ENCODE data around the gene LIPC. TPM values are rescaled to one million over a fixed set of nuclear protein-coding genes. Genes with fewer than 3 reads are reported as not detected.

The LIPC gene
- total RNA-seq, 1 donor from 2014 or later: not detected

DNA sequence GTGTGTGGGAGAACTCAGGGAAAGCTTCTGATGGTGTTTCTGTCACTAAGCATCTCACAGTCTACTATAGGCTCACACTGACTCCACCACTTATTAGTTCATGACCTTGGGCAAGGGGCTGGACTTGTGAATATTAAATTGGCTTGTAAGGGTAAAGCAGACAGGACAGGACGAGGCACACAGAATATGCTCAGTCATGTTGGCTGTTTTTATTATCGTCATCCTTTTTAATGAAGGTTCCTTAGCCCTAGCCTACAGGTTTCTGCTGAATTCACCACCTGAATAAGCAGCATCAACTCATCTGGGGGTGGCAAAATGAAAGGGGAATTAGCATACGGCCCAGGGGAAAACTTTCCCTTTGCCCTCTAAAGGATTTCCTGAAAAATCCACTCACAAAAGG is 39.6 kb upstream of the LIPC start:
- Mint-ChIP-seq H3K4me1 (ENCODE audit: unreplicated experiment) (peaks cover 19% of the 10 kb centered on the region), H3K27ac (ENCODE audit: unreplicated experiment) (no peak overlapping the region), H3K36me3 (ENCODE audit: unreplicated experiment) (no peaks in the 10 kb centered on the region), H3K9me3 (ENCODE audit: unreplicated experiment) (no peaks in the 10 kb centered on the region), H3K4me3 (ENCODE audit: unreplicated experiment) (no peak overlapping the region), H3K27me3 (ENCODE audit: unreplicated experiment) (peaks cover 15% of the 10 kb centered on the region)
- TF ChIP-seq, protein P1, sequence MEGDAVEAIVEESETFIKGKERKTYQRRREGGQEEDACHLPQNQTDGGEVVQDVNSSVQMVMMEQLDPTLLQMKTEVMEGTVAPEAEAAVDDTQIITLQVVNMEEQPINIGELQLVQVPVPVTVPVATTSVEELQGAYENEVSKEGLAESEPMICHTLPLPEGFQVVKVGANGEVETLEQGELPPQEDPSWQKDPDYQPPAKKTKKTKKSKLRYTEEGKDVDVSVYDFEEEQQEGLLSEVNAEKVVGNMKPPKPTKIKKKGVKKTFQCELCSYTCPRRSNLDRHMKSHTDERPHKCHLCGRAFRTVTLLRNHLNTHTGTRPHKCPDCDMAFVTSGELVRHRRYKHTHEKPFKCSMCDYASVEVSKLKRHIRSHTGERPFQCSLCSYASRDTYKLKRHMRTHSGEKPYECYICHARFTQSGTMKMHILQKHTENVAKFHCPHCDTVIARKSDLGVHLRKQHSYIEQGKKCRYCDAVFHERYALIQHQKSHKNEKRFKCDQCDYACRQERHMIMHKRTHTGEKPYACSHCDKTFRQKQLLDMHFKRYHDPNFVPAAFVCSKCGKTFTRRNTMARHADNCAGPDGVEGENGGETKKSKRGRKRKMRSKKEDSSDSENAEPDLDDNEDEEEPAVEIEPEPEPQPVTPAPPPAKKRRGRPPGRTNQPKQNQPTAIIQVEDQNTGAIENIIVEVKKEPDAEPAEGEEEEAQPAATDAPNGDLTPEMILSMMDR (IDR thresholded peaks at IDR 0.05): no peak
- DNase-seq (ENCODE audit: extremely low spot score, unreplicated experiment): no peak

DNA sequence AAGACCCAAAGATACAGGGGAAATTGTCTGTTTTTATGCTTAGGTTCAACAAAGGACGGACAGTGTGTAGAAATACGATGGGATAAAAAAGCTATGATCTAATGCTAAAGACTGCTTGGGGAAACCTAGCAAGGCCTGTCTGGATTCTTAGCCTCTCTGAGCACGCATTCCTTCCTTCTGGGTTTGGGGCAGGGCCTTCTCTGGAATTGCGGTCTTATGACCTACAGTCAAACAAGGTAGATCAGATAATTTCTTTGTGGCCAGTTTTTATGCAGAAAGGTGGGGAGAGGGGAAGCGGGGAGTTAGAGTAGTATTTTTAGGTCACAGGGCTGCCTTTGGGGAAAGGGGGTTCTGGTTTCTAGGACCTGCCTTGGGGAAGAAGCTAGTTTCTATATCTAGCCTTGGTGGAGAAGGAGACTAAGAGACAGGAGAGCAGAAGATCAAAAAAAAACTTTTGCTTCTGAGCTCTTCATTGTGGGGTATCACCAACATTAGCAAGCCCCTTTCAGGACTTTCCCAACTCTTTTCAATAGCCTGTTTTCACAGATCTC is 39.1 kb upstream of the LIPC start:
- Mint-ChIP-seq H3K4me1 (ENCODE audit: unreplicated experiment) (peaks cover 19% of the 10 kb centered on the region), H3K36me3 (ENCODE audit: unreplicated experiment) (no peaks in the 10 kb centered on the region), H3K9me3 (ENCODE audit: unreplicated experiment) (no peaks in the 10 kb centered on the region), H3K27me3 (ENCODE audit: unreplicated experiment) (peaks cover 20% of the 10 kb centered on the region), H3K4me3 (ENCODE audit: unreplicated experiment) (no peak overlapping the region), H3K27ac (ENCODE audit: unreplicated experiment) (no peak overlapping the region)
- DNase-seq (ENCODE audit: extremely low spot score, unreplicated experiment): no peak
- TF ChIP-seq, protein P1 (IDR thresholded peaks at IDR 0.05): no peak

DNA sequence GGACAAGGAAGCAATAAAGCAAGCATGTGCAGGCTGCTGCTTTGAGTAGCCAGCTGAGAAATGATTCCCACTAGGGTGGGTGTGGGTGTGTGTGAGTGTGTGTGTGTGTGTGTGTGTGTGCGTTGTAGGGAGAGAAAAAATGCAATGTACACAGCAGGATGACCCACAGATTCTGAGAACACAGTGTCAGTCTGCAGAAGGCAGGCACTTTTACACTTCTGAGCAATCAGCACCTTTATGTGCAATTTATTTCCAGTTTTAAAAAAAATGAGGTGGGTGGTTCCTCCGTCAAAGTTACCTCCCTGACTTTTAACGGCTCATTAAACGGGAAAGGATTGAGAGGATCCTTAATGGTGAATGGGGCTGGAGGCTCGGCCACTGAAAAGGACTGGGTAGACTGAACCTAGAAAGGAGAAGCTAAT is 38.5 kb upstream of the LIPC start:
- DNase-seq (ENCODE audit: extremely low spot score, unreplicated experiment): no peak
- H3K9me3 Mint-ChIP-seq (ENCODE audit: unreplicated experiment): no peaks in the 10 kb centered on the region

DNA sequence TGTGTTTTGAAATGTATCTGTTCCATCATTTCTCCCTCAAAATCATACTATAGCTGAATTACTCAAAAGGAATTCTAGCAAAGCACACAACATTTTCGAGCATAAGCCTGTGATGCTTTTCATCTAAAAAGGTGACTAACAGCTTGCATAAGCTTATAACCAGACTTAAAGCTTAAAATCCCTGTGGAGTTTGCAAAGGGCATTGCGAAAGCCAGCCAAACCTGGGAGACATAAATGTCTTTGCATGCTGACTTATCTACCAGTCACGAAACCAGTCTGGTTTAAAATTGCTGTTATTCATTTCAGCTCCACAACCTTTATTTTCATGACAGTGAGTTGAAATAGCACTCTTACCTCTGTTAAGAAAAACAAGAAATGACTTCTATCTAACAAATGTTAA is 35.6 kb upstream of the LIPC start:
- no peak for DNase-seq (ENCODE audit: extremely low spot score, unreplicated experiment)
- Mint-ChIP-seq H3K27me3 (ENCODE audit: unreplicated experiment) (peaks cover 25% of the 10 kb centered on the region), H3K27ac (ENCODE audit: unreplicated experiment) (no peak overlapping the region), H3K4me1 (ENCODE audit: unreplicated experiment) (peaks cover 14% of the 10 kb centered on the region), H3K36me3 (ENCODE audit: unreplicated experiment) (no peaks in the 10 kb centered on the region), H3K9me3 (ENCODE audit: unreplicated experiment) (no peaks in the 10 kb centered on the region), H3K4me3 (ENCODE audit: unreplicated experiment) (no peak overlapping the region)
- TF ChIP-seq, protein P1 (IDR thresholded peaks at IDR 0.05): no peak

More for the DNA sequence above, 38.5 kb upstream of the LIPC start:
- H3K4me1 Mint-ChIP-seq (ENCODE audit: unreplicated experiment): peaks cover 19% of the 10 kb centered on the region
- peaks cover 23% of the 10 kb centered on the region for H3K27me3 Mint-ChIP-seq (ENCODE audit: unreplicated experiment)
- TF ChIP-seq, protein P1 (IDR thresholded peaks at IDR 0.05): no peak
- no peak overlapping the region for H3K27ac Mint-ChIP-seq (ENCODE audit: unreplicated experiment)
- H3K4me3 Mint-ChIP-seq (ENCODE audit: unreplicated experiment): no peak overlapping the region
- no peaks in the 10 kb centered on the region for H3K36me3 Mint-ChIP-seq (ENCODE audit: unreplicated experiment)

DNA sequence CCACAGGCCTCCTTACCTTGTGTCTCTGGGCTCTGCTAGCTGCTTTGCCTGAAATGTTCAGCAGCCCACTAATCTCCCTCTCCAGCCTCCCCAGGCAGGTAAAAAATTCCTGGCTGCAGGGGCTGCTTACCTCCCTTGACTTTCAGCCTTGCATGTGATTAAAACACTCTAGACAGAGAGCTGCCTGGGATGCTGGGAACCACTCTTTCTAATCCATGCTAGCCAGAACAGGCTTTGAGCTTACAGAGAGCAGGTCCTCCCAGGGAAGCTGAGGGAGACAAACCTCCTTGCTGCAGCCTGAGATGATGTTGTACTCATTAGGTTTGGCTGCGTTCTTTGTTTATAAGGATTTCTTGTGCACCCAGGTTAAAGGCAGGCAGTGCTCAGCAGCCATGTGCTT is 33.7 kb upstream of the LIPC start:
- peaks cover 25% of the 10 kb centered on the region for H3K27me3 Mint-ChIP-seq (ENCODE audit: unreplicated experiment)
- TF ChIP-seq, protein P1 (IDR thresholded peaks at IDR 0.05): no peak

More for the DNA sequence above, 33.7 kb upstream of the LIPC start:
- no peaks in the 10 kb centered on the region for H3K9me3 Mint-ChIP-seq (ENCODE audit: unreplicated experiment)
- H3K36me3 Mint-ChIP-seq (ENCODE audit: unreplicated experiment): no peaks in the 10 kb centered on the region
- peaks cover 8% of the 10 kb centered on the region for H3K4me1 Mint-ChIP-seq (ENCODE audit: unreplicated experiment)
- no peak overlapping the region for H3K4me3 Mint-ChIP-seq (ENCODE audit: unreplicated experiment)
- no peak for DNase-seq (ENCODE audit: extremely low spot score, unreplicated experiment)
- H3K27ac Mint-ChIP-seq (ENCODE audit: unreplicated experiment): no peak overlapping the region
